ENCODE measurements around the gene GAS5.
"Not testable (repeated sequence)": the region's sequence is repeated elsewhere in the genome, so short reads cannot be mapped to it uniquely, and the experiment has no call there.

Gene GAS5

DNA sequence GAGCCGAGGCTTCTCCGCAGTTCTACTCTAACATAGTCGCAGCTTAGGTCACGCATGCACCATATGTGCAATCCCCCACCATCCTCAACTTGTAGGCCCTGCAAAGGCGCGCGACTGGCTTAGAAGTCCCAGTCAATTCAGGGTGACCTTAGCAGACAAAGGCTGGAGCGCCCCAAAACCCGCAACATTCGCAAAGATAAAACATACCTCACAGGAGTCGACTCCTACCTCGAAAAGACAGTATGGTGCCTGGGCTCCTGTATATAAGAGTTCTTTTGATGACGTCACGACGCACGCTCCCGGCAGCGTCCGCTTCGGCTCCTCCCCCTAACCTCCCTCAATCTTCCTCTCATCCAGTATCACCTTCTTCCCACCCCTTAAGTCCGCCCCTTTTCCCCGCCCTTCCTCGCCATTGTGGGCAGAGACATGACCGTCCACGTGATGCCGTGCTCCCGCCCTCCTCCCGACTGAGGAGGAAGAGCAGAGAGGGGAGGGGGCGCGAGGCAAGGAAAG, at the start of gene GAS5:
Gene GAS5 (minus strand): TSS at position 237 of the 513 bp plus-strand sequence.
- peak; percentile 99 to 100 for DNase-seq

DNA sequence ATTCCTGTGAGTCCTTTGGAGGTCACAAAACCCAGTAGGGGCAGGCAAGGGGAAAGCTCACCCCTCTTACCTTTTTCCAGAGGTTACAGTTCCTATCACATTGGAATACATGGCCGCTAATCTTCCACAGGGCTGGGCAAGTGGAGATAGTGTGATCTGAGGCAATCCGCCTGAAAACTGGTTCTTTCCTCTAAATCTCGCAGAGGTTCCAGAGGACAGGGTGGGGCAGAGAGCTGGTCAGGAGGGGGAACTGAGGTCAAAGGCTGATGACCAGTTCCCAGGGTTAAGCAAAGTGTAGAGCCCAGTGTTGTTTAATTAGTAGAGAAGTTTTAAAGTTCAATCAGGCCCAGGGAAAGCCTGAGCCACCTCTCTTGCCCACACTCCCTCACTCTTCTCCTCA, 49.4 kb upstream of the GAS5 start, which contains the start of gene SERPINC1:
Gene SERPINC1 (minus strand): TSS at position 179 of the 400 bp plus-strand sequence. CDS start 68 bp downstream, at position 111.
- no peak for DNase-seq

DNA sequence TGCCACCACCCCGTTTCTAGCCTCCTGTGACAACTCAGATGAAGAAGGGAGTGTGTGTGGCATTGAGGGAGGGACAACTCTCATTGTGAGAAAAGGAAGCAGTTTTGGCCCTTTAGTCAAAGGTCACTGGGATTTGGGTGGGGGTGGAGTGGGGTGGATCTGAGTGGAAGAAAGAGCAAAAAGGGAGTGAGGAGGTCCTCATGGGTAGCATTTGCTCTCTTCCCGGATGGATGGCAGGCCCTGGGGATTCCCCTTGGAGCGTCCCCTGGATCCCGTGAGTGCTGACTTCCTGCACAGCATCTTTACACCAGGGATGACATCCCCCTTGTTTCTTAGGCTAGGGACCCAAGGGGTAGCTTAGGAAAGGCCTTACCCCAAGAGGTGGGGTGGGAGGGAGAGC, 48.9 kb upstream of the GAS5 start:
- DNase-seq = no peak

DNA sequence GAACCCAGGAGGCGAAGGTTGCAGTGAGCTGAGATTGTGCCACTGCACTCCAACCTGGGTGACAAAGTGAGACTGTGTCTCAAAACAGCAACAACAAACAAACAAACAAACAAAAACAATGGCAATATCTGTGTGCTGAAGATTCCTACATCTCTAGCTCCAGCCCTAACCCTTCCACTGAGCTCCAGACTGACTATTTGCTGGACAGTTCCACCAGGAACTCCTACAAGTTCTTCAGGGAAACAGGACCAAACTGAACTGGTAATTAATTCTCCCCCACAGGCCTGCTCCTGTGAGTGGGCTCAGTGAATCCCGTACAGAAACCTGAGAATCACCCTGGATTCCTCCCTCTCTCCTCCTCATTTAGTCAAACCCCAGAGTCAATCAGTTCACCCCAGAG, 47.8 kb upstream of the GAS5 start:
- DNase-seq = no peak

DNA sequence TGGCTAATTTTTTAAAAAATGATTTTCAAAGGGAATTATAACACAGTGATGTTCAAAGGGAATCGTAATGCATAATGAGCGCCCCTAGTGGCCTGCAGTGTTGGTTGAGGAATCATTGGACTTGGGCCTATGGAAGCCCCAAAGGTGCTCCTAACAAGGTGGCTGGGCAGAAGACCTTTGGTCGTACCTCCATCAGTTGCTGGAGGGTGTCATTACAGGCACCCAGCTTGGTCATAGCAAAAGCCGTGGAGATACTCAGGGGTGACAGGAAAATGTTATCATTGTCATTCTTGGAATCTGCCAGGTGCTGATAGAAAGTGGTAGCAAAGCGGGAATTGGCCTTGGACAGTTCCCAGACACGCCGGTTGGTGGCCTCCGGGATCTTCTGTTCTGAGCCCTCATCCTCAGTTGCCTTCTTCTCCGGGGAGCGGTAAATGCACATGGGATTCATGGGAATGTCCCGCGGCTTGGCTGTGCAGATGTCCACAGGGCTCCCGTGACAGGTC, 46.6 kb upstream of the GAS5 start:
- no peak for DNase-seq

DNA sequence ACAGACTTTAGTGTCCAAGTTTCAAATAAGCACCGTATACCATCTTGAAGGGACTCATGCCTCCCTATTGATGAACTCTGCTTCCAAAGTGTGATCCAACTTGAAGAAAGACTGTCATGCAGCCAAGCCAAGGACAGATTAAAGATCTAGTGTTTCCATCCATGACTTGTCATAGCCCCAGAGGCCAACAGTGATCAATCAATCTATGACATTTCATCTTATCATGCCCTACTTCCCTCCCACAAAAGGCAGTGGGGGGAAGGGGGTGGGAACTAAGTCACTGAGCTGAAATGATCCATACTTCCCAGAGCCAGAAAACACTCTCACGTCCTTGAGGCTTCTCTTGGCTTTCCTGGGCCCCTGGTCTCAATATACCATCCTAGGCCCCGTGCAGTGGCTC, 45.3 kb upstream of the GAS5 start:
- no peak for DNase-seq

DNA sequence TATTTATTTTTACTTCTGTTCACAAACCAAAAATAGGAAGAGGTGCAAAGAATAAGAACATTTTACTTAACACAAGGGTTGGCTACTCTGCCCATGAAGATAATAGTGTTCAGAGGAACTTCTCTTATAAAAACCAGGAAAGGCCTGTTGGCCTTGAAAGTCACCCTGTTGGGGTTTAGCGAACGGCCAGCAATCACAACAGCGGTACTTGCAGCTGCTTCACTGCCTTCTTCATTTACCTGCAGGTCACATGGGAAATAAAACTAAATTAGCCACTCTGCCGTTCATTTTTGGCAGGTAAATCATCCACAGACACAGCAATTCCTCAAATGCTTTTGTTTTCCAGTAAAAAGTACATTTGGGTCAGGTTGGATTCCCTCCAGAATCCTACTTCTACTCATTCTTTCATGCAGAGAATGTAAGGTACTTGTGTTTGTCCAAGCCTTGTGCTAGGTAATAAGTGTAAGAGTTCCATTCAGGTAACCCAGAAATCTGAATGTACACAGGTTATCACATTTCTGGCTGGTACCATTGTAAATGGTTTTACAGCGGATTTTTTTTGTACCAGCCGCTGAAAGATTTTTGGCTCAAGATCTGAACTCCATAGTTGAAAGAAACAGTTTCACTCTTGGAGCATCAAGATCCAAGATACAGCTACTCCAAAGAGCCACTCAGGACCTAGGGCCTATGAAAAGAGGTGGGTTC, 36.2 kb upstream of the GAS5 start:
- DNase-seq = peak; percentile 8 to 72

DNA sequence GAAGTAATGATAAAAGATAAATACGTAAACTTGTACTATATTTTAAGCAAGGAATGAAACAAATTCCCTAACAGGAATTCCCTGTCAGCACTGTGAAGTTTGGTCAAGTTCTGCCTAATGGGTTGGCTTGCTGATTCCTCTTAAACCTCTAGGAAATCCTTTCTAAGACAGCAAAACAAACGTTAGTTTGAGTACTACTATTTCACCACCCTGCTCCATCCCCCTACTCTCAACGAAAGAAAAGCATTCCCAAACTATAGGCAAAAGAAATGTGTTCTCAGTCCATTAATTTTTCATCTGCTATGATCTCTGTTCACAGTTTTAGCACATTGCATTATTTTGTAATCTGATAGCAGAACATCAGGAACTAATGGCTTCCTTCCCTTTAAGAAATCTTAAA, 33.2 kb upstream of the GAS5 start:
- DNase-seq = no peak

DNA sequence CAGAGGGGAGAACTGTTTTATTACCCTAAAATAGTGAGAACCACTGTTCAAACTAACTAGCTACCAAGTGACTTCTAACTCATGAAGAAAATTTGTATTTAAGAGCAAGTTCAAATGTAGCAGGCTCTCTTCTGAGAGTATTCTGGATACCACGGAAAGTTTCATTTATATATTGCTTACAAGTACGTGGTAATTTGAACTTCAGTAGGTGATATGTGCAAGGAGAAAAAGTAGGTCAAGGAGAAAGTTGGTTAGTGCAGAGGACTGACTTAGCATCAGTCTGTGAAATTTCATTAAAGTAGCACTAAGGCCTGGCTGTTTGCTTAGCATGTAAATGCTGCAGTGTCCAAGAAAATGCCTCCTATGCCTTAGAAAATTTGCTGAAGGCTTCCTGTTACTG, 32.6 kb upstream of the GAS5 start:
- DNase-seq = no peak

DNA sequence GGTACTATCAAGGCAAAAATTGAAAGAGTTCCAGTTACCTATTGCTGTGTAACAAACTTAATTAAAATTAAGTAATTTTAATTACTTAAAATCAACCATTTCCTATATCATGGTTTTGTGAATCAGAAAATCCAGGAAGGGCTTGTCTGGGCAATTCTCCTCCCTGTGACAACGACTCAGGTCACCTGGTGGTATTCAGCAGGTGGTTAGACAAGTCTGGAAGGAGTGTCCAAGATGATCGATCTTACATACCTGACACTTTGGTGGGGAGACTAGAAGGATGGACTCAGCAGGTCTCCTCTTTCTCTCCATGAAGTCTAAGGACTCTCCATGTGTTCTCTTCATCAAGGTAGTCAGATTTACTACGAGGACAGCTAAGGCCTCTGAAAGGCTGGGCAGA, 26.4 kb upstream of the GAS5 start:
- DNase-seq = no peak

DNA sequence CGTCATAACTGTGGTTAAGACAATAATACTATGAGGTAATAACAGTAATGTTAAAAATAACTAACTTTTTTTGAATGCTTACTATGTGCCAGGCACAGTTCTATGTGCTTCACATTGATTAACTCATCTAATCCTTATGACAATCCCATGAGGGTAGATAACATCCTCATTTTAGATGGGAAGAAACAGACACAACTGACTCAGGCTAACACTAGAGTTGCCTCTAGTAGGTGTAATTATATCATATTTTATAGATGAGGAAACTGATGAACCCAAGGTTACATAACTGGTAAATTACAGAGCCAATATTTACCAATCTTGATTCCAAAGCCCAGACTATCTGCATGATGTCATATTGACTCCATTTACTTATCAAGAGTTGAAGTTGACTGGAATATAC, 25.8 kb upstream of the GAS5 start:
- no peak for DNase-seq

DNA sequence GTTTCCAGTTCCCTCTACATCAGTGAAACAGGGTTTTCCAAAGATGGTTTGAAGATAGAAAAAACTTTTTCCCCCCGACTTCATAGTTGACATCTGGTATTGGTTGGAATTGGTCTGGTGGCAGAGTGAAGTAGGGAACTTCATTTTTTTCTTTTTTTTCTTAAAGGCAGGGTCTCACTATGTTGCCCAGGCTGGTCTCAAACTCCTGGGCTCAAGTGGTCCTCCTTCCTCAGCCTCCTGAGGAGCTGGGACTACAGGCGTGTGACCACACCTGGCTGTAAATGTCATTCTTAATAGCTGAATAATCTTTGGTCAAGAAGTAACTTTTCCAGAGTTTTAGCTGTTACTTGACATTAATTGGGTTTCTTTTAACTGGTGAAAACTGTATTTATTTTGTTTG, 22.1 kb upstream of the GAS5 start:
- no peak for DNase-seq

DNA sequence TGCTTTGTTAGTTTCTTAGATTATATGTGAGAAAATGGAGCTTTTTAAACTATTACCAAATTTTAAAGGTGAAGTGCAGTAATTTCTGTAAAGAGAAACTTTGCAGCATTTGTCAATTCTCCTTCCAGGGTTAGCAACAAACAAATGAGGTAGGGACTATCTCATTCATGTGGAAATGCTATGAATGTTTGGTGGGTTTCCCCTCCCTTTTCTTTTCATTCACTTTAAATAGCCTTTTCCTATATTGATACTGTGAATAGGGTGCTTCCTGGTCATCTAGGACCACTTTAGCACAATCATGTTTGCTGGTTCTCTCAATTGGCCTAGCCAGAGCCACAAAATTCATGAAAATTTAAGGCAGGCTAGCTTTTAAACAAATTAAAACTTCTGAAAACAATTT, 21.0 kb upstream of the GAS5 start:
- DNase-seq = no peak

DNA sequence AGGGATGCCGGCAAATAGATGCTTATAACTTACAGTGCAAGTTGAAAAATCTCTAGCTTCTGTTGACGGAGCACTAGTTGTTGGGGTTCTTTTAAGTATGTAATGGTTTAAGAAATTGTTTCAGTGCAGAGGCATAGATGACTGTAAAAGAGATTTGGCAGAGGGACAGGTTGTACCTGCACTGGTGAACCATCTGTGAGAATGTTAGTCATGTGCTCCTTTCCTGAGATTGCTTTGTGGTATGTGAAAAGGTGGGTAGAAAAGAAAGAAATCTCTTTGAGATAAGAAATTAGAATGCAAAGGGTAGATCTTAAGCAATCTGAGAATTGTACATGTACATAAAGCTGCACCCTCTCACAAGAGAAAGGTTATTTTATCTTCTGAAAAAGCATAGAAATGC, 19.8 kb upstream of the GAS5 start:
- DNase-seq = no peak

DNA sequence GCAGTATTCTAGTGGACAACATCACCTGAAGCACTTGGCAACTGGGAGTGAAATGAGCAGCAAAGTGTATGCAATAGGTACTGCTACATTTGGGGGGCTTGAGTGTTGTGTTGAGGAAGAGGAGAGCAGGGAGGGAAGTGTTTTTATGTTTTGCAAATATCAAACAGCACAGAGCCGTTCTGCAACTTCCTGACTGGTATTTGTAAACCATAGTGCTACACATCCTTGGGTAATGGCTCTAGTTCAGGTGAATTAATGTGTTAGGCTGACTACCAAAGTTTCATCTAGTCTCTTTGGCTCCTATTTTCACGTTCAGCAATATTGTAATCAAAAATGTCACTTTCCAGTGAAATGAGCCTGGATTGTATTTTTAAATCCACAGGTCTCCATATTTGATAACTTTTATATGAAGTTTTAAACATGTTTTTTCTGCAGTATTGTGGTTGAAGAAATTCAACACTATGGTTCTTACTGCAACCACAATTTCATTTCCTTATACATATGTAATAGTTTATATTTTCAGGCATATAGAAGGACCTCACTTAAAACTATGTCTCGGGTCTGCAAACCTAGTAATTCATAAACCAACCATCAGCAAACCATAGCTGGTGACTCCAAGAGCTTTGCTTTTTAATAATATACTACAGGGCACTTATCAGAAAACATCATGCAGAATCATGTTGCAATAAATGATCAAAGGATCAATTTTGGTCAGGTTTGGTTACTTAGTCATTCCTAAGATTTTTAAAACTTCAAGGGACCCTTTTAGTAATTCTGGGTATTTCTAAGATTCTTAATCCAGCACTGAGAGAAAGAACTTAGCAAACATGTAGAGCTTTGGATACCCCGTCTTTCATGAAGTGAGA, 19.2 kb upstream of the GAS5 start:
- no peak for DNase-seq

DNA sequence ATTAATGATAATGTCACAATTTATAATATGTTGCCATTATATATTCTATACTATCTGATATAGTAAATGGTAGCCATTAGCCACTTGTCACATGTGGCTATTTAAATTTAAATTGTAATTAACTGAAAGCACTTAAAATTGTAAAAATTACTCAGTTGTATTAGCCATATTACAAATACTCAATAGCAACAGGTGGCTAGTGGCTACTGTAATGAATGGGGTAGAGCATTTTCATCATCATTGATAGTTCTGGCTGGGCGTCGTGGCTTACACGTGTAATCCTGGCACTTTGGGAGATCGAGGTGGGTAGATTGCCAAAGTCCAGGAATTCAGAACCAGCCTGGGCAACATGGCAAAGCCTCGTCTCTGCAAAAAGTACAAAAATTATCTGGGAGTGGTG, 16.9 kb upstream of the GAS5 start:
- no peak for DNase-seq

DNA sequence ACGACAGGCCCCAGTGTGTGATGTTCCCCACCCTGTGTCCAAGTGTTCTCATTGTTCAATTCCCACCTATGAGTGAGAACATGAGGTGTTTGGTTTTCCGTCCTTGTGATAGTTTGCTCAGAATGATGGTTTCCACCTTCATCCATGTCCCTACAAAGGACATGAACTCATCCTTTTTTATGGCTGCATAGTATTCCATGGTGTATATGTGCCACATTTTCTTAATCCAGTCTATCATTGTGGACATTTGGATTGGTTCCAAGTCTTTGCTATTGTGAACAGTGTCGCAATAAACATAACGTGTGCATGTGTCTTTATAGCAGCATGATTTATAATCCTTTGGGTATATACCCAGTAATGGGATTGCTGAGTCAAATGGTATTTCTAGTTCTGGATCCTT, 13.3 kb upstream of the GAS5 start:
- DNase-seq = not testable (repeated sequence)

DNA sequence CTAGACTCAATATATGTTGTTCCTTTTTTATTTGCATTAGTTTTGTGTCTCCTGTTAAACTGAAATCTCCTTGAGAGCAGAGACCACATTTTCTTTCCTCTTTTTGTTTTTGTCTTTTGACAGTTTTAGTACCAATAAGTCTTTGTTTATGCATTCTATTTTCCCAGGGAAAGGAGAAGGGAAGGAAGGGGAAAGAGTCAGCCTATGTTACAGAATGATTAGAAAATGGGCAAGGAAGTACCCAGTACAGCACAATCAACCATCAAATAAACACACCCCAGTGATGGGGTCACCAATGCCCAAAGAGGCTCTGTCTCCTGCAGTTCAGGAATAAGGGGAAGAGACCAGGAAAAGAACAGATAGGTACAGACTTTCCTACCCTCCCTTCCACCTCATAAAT, 10.5 kb upstream of the GAS5 start:
- no peak for DNase-seq

DNA sequence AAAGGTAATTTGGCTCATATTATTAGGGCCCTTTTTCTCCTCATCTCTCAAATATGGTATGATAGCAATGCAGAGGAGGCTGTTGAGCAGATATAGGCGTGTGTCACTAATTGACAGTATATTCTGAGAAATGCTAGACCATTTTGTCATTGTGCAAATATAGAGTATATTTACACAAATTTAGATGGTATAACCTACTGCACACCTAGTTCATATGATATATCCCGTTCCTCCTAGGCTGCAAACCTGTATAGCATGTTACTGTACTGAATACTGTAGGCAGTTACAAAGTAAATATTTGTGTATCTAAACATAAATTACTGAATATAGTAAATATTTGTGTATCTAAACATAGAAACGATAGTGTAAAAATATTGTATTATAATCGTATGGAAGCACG, 8.9 kb upstream of the GAS5 start:
- DNase-seq = no peak

DNA sequence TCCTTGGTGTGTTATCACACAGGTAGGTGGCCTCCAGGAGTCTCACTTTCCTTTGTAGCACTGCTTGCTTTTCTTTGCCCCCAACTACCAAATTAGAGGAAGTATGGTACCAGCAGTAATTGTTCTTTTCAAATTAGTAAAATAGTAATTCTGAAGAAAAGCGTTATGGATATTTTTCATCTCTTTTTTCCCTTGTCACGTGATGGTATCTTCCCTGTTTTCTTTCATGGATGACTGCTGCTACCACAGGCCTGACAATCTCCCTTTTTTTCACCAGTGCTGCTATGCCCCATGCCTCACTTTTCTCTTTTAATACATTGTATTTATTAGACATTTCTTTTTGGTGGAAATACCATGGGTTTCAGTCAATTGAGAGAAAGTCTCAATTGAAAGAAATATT, 3.7 kb upstream of the GAS5 start:
- no peak for DNase-seq

DNA sequence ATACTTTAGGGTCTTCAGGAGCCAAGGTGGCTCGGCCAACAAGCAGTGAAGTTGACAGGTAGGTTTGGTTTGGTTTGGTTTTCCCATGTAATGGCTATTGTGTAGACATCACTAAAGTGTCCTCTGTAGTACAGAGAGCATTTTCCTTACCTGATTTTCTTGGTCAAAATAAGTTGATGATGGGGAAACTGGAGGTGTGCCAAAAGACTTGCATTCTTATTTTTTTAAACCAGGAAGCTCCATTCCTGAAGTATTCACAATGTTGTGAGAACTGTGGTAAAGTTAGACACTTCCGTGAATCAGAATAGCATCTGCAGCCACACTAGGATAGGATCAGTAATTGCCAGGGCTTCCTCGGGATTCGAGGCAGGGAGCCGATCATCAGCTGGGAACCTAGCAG, 3.3 kb upstream of the GAS5 start:
- DNase-seq = no peak

DNA sequence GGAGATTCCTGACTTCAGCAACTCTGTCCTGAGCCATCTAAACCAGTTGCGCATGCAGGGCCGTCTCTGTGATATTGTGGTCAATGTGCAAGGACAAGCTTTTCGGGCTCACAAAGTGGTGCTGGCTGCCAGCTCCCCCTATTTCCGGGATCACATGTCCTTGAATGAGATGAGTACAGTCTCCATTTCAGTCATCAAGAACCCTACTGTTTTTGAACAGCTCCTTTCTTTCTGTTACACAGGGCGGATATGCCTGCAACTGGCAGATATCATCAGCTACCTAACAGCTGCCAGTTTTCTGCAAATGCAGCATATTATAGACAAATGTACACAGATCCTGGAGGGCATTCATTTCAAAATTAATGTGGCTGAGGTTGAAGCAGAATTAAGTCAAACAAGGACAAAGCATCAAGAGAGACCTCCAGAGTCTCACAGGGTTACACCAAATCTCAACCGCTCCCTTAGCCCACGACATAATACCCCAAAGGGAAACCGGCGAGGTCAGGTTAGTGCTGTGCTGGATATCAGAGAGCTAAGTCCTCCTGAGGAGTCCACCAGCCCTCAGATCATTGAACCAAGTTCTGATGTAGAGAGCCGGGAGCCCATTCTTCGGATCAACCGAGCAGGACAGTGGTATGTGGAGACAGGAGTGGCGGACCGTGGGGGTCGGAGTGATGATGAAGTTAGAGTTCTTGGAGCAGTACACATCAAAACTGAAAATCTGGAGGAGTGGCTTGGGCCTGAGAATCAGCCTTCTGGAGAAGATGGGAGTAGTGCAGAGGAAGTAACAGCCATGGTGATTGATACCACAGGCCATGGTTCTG, 2.7 kb upstream of the GAS5 start:
- peak; percentile 18 to 73 for DNase-seq

DNA sequence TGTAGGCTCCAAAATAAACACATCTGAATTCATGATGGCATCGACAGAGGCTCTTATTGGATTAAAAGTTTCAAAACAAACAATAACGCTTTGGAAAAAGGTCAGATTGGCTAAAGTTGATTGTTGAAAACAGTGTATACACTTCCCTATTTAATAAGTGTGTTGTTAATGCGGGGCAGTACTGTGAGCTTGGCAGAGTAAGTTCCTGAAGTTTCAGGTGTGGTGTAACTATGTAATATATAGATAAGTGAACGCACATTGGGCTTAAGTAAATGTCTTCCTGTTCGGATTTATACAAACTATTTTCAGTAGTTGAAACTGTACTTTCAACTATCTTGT, 1.2 kb upstream of the GAS5 start:
- no peak for DNase-seq

Data from NCI-H2081 (cell line).